ENCODE data around the gene KIF17.

KIF17 gene

DNA sequence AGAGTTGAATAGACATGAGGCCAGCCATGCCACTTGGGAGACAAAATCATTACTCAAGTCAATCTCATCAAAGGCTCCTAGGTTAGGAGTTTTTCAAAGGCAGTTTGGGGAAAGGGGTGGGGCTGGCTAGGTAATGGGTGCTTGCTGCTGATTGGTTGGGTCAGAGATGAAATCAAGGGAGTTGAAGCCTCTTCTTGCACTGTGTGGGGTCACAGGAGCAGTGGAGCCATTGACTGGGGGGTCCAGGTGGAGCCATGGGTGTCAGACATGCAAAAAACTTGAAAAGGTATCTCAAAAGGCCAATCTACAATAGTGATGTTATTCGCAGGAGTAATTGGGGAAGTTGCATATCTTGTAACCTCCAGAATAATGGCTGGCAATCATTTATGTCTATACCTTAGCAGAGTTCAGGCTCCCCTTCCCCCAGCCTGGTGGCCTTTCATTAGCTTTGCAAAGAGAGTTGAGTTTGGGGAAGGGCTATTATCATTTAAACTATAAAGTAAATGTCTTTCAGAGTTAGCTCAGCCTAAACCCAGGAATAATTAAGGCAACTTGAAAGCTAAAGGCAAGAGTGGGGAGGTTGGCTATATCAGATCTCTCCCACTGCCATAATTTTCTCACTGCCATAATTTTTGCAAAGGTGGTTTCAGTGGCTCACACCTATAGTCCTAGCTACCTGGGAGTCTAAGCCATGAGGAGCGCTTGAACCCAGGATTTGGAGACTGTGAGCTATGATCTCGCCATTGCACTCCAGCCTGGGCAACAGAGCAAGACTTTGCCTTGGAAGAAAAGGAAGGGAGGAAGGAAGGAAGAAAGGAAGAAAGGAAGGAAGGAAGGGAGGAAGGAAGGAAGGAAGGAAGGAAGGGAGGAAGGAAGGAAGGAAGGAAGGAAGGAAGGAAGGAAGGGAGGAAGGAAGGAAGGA lies 92.4 kb downstream of the KIF17 start:
- no peak for DNase-seq (ENCODE audit: low read depth)

DNA sequence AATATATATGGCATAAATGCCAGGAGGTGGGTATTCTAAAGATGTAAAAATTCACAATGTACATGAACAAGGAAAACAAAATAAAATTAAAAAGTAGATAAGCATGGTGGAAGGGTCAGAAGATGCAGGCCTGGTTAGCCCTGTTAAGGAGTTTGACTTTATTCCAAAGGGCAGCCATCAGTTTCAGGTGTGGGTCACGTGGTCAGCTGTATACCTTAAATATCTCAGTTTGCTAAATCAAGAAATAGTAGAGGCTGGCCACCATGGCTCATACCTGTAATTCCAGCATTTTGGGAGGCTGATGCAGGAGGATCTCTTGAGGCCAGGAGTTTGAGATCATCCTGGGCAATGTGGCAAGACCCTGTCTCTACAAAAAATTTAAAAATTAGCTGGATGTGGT lies 93.1 kb downstream of the KIF17 start:
- no peak for DNase-seq (ENCODE audit: low read depth)

DNA sequence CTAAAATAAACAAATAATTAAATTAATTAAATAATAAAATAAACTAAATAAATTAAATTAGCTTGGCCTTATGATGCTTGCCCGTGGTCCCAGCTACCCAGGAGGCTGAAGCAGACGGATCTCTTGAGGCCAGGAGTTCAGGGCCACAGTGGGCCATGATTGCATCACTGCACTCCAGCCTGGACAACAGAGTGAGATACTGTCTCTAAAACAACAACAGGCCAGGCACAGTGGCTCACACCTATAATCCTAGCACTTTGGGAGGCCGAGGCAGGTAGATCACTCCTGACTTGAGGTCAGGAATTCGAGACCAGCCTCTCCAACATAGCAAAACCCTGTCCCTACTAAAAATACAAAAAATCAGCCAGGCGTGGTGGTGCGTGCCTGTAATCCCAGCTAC lies 96.8 kb downstream of the KIF17 start:
- DNase-seq (ENCODE audit: low read depth): no peak

DNA sequence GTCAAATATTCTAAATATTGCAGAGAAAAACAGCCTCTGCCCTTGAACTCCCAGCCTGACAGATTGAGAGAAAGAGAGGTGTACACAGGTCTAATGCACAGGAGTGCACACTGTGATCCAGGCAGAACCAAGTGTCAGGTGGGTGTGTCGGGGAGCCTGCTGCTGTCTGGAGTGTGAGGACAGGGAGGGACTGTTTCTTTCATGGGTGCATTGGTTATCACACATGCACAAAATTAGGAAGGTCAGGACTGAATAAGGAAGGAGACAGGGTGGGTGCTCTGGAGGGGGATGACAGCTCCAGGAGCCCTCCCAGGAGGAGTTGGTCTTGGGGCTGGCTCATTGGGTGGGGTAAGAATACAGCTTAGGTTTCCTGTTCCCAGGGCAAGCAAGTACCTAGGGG lies 97.8 kb downstream of the KIF17 start:
- no peak for DNase-seq (ENCODE audit: low read depth)

DNA sequence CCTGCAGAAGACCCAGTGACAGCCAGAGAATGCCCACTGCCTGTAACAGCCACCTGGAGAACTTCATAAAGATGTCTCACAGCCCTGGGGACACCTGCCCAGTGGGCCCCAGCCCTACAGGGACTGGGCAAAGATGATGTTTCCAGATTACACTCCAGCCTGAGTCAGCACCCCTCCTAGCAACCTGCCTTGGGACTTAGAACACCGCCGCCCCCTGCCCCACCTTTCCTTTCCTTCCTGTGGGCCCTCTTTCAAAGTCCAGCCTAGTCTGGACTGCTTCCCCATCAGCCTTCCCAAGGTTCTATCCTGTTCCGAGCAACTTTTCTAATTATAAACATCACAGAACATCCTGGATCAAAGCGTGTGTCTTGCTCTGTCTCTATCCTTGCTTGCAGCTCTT lies 99.3 kb downstream of the KIF17 start:
- DNase-seq (ENCODE audit: low read depth): no peak

DNA sequence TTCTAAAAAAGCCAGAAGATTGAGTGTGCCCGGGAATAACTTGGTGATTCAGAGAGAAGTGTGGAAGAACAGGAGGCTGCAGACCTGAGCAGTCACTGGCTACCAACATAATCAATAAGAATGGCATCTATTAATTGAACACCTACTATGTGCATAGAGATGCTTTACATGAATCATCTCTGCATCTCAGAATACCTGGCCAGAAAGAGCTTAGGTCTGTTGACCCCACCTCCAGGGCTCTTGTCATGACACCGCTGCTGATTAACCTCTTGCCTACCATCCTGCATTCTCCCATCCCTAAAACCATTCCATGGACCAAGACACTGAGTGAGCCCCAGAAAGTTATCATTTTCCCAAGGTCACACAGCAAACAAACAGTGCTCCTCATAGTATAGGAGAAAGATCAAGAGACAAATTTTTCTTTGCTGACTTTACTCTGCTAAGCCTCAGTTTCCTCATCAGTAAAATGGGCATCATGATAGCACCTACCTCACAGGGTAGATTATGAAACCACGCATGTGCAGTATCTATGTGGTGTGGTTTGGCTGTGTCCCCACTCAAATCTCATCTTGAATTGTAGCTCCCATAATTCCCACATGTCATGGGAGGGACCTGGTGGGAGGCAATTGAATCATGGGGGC lies 100.8 kb downstream of the KIF17 start:
- no peak for DNase-seq (ENCODE audit: low read depth)

DNA sequence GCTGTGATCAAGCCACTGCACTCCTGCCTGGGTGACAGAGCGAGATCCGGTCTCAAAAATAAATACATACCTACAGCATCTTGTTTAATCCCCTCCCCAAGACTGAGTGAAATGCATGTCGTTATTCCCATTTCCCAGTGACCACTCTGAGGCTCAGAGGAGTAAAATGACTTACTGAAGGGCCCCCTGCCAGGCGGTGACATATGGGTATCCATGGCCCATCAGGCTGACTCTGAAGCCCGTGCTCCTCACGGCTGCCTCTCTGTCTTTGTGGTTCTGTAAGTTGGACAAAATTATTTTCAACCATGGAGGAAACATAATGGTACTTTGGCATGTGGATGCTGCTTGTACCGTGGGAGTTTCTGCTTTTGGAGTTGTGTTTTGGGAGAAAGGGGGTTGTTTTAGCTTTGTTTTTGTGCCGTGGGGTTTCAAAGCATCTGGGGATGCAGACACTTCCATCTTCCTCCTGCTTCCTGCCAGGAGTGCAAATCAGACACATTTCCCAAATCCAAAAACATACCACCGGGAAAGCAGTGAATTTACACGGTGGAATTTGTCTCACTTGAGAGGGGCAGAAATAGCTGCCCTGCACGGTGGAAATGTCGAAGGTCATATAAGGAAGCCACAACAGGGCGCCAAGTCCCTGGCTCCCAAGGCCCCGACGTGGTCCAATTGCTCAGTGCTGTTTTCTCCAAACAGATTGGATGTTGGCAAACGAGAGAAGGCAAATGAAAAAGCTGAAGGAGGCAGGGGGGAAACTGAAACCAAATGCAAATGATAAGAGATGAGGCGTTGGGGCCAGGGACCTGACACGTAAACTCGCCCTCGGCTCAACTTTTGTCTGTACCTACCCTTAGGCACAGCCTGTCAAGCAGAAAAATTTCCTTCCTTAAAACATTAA lies 101.6 kb downstream of the KIF17 start:
- no peak for DNase-seq (ENCODE audit: low read depth)

DNA sequence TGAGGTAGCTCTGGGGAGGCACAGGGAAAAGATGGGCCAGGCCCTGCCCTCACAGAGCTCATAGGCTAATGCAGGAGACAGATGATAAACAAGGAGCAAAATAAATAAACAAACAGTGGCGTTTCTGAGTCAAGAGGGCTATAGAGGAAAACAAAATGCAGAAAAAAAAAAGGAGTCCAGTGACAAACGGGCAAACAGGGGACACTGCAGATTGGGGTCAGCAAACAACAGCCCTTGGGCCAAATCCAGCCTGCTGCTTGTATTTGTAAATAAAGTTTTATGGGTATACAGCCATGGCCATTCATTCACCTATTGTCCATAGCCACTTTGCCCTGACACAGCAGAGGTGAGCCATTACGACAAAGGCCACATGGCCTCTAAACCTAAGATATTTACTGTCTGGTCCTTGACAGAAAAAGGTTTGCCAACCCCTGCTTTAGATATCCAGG lies 103.7 kb downstream of the KIF17 start:
- DNase-seq (ENCODE audit: low read depth): no peak

All from activated T-cell treated with anti-CD3 and anti-CD28 coated beads for 1 hour (primary cell).